HL-60/S4 (cell line): Measurements from ENCODE around the gene IQCB1.
"Not testable (repeated sequence)": the region's sequence is repeated elsewhere in the genome, so short reads cannot be mapped to it uniquely, and the experiment has no call there.

Experiments
- in situ Hi-C: fragments of 300-500 bp; cut with MboI; formaldehyde crosslinking; loops from 2 replicates; pipeline ENCODE4 v1.14.3; 2022; ENCODE audit warnings: low sequenced_read_pairs

IQCB1 gene, protein sequence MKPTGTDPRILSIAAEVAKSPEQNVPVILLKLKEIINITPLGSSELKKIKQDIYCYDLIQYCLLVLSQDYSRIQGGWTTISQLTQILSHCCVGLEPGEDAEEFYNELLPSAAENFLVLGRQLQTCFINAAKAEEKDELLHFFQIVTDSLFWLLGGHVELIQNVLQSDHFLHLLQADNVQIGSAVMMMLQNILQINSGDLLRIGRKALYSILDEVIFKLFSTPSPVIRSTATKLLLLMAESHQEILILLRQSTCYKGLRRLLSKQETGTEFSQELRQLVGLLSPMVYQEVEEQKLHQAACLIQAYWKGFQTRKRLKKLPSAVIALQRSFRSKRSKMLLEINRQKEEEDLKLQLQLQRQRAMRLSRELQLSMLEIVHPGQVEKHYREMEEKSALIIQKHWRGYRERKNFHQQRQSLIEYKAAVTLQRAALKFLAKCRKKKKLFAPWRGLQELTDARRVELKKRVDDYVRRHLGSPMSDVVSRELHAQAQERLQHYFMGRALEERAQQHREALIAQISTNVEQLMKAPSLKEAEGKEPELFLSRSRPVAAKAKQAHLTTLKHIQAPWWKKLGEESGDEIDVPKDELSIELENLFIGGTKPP

DNA sequence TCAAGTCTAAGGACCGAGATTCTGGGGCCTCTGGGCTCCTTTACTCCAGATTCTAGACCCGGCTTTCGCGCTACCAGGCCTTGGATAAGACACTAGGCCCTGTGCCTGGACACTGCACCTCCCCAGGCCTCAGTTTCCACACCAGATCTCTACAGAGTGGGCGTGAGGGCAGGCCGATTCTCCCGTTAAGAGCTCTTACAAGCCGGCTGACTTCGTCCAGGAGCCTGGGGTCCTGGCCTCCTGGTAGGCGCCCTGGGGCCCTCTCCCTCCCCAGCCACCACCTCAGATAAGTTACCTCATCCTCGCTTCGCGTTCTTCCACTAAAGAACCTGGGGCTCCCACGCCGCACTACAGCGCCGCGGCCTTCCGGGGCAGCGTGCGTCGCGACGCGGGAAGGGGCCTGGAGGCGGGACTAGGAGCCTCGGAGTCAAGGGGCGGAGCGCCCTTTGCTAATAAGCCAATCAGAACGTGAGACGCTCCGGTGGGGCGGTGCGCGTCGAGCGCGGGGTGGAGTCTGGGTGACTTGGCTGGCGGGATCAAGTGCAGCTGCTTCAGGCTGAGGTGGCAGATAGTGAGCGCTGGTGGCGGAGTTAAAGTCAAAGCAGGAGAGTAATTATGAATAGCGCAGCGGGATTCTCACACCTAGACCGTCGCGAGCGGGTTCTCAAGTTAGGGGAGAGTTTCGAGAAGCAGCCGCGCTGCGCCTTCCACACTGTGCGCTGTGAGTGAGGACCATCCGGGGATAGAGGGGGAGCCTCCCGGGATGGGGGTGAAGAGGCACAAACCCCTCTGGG lies at the start of gene IQCB1, which contains the start of gene EAF2:
IQCB1 (minus strand) TSS at position 390 of the 794 bp plus-strand sequence. CDS start 6,100 bp downstream, outside the sequence.
EAF2 (plus strand) TSS at position 539 of the 794 bp plus-strand sequence; CDS start at position 616, 77 bp downstream.
- in situ Hi-C loops, result no loop called here

DNA sequence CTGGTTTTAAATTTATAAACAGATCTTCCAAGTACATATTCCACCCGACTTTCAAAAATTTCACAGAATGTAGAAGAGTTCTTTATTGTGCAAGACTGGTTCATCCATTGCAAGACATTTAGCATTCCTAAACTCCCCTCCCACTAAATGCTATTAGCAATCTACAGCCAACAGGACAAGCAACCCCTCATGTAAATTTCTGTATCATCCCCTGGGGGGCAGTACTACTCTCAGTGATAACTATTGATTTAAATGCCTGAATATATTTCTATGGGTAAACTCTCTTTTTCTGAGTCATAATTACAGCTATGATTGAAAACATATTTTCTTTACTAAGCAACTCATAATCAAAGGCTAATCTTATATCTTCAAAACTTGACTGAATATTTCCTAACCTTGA lies 48.6 kb upstream of the IQCB1 start:
- in situ Hi-C loops, result no loop called here

DNA sequence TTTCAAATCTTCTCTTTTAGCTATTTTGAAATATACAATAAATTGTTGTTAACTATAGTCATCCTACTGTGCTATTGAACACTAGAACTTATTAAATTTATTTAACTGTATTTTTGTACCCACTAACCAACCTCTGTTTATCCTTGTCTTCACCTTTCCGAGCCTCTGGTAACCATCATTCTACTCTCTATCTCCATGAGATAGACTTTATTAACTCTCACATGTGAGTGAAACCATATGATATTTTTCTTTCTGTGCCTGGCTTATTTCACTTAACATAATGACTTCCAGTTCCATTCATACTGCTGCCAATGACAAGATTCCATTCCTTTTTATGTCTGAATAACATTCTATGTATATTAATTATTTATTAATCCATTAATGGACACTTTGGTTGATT lies 43.6 kb upstream of the IQCB1 start:
- in situ Hi-C loops, result no loop called here

DNA sequence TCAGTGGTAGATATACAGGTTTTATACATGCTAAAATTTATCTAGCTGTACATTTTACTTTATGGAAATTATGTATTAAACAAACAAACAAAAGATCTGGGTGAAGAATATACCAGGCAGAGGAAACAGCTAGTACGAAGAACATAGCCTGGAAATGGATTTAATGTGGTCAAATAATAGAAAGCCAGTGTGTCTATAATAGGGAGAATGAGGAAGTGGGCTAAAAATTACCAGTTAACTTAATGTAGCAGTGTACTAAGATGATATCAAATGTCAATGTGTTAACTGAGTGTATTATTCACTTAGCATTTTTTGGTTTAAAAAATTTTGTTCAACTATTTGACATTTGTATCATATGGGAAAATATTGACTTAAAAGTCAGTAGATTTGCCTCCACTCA lies 36.6 kb upstream of the IQCB1 start:
- in situ Hi-C loops, result no loop called here

DNA sequence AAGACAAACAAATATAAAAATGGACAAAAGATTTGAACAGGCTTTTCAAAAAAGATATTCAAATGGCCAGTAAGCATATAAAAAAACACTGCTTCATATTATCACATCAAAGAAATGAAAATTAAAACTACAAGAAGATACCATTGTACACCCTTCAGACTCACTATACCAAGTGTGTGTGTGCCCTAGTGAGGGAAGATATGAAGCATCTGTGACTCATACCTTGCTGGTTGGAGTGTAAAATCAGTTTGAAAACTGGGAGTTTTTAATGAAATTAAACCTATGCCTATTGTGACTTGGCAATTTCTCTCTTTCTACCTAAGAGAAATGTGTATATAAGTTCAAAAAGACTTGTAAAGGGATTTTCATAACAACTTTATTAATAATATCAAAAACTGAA lies 35.9 kb upstream of the IQCB1 start:
- in situ Hi-C loops, result no loop called here

DNA sequence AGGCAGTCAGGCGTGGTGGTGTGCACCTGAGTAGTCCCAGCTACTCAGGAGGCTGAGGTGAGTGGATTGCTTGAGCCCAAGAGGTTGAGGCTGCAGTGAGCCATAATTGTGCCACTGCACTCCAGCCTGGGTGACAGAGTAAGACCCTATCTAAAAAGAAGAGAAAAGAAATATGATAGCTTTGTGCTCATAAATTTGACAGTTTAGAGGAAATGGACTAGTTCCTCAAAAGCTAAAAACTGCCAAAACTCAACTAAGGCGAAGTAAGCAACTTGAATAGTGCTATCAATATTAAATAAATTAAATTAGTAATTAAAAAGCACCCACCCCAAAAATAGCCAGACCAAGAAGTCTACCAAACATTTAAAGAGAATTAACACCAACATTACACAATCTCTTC lies 34.9 kb upstream of the IQCB1 start:
- in situ Hi-C loops, result no loop called here

DNA sequence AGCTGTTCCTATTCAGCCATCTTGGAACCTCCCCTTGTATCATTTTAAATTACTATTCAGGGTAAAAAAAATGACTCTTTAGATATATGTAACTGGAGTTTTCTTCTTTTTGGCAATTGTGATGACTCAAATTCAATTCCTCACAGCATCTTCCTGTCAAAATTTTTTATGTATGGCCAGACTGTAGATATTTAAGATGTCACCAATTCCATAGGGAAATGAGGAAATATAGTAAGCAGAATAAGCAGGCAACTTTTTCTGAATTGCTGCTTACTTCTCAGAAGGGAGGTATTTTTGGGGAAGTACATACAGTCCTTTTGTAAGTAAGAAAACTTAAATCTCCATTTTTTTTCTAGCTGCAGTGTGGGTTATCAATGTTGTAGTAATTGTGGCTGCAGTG lies 28.9 kb upstream of the IQCB1 start:
- in situ Hi-C loops, result no loop called here

DNA sequence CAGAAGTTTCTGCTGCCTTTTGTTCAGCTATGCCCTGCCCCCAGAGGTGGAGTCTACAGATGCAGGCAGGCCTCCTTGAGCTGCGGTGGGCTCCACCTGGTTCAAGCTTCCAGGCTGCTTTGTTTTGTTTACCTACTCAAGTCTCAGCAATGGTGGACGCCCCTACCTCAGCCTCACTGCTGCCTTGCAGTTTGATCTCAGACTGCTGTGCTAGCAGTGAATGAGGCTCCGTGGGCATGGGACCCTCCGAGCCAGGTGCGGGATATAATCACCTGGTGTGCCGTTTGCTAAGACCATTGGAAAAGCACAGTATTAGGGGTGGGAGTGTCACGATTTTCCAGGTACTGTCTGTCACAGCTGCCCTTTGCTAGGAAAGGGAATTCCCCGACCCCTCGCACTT lies 28.4 kb upstream of the IQCB1 start:
- in situ Hi-C loops, result not testable (repeated sequence)

DNA sequence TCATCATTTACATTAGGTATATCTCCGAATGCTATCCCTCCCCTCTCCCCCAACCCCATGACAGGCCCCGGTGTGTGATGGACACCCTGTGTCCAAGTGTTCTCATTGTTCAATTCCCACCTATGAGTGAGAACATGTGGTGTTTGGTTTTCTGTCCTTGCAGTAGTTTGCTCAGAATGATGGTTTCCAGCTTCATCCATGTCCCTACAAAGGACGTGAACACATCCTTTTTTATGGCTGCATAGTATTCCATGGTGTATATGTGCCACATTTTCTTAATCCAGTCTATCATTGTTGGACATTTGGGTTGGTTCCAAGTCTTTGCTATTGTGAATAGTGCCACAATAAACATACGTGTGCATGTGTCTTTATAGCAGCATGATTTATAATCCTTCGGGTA lies 22.9 kb upstream of the IQCB1 start:
- in situ Hi-C loops, result not testable (repeated sequence)

DNA sequence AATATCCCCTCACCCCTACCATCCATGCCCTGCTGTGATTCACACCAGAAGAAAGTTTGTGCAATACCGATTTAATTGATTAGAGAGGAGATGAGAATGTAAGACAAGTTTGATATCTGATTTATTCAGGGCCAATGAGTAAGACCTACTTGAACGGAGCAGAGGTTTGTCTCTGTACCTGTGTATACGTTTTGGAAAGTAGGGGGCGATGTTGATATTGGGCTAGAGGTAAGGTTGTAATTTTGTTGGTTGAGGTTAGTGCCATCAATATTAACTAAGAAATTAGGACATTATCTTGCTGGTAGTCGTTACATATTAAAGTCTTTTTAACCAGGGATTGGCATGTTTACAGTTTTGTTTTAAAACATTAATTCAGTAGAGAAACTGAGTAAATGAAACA lies 20.7 kb upstream of the IQCB1 start:
- in situ Hi-C loops, result no loop called here

DNA sequence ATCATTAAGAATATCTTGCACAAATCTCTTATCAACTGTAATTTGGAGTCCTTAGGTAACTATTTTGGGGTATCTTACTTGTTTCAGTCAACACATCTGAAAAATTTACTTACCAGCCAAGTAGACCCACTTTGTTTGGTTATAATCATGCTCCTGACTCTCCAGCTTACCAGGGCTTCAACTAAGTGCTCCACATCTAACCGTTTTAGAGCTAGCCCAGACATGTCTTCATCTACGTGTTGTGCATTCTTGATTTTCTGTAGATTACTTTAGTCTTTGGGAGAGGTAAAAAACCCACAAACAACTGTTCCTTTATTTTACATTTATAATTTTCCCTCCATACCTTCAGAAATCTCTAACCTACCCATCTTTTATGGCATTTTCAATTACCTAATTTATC lies 17.4 kb upstream of the IQCB1 start:
- in situ Hi-C loops, result no loop called here

DNA sequence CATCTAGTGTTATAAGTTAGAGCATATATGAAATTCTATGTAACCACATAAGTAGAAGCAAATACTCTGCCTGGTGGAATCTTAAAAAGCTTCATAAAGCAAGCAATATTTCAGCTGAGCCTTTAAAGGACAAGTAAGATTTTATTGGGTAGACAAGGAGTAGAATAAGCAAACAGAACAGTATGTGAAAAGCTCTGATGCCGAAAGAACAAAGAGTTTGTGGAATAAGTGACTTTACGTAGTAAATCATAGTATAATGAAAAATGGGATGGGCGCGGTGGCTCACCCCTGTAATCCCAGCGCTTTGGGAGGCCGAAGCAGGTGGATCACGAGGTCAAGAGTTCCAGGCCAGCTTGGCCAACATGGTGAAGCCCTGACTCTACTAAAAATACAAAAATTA lies 10.0 kb upstream of the IQCB1 start:
- in situ Hi-C loops, result no loop called here

DNA sequence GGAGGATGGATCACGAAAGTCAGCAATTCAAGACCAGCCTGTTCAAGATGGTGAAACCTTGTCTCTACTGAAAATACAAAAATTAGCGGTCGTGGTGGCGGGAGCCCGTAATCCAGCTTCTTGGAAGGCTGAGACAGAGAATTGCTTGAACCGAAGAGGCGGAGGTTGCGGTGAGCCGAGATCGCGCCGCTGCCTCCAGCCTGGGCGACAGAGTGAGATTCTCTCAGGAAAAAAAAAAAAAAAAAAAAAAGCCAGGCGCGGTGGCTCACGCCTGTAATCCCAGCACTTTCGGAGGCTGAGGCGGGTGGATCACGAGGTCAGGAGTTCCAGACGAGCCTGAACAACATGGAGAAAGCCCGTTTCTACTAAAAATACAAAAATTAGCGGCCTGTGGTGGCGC lies 5.1 kb upstream of the IQCB1 start:
- in situ Hi-C loops, result no loop called here

DNA sequence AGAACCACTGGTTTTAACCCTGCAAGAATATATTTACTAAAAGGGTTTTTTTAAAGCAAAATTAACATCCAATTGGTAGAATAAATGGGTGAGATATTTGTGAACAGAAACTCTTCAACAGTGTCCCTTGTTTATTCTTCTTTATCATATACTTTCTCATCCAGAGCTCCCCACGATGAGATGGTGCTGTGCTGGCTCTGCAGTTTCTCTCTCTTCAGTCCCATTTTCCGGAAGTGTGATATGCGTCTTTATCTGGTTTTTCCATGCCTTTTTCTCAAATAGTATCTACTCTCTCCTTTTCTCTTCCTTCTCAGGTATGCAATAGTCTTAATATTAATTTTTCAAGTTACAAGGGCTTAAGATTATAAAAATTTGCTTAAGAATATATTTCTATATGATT lies 1.6 kb upstream of the IQCB1 start:
- in situ Hi-C loops, result no loop called here

DNA sequence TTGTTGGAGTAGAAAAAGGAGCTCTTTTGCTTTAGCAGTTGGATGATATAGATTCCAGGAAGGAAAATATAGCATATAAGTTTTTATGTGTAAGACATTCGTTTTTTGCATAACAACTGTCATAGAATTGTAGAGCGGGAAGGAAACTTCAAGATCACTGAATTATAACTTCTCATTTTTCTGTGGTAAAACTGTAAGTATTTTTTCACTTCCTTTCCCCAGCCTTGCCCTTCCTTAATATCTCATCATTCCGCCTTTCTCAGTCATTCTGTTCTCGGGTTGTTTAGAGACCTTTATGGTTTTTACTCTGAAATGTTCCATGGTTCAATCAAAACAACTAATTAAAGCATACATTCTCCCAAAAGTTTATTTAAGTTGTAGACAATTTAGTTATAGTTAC lies 1.2 kb upstream of the IQCB1 start:
- in situ Hi-C loops, result no loop called here

DNA sequence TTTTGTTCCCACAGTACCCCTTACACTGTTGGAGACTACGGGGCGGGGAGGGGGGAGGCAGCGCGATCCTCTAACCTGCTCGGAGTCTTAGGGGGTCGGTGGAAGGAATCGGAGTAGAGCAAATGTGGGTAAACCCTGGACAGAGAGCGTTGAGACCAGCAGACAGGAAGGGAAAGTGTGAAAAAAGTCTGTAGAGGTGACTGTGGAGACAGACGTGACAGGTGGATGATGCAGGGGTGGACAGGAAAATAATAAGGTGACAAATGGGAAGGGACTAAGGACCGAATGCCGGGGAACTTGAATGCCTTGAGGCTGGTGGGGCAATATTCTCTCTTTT lies 573 bp upstream of the IQCB1 start:
- in situ Hi-C loops, result no loop called here

DNA sequence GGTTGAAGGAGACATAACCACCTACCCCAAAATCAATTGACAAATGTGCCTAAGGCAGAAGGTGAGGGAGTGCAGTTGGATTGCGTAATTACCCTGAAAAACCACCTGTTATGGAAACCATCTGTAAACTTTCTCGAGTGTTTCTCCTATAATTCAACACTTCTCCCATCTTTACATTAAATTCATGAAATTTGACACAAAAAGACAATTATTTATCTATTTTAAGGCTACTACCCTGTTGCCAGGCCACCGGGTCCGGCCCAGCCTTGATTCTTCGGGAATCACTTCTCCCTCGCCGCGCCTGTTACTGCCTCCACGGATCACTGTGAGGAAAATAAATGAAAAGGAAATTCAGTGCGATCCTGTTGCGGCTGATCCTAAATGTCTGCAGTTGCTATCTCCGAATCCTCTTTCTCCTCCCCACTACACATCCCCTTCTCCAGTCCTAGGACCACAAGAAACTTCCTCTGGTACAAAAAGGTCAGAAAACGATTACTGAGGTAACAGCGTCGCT lies 646 bp downstream of the IQCB1 start:
- in situ Hi-C loops, result no loop called here

DNA sequence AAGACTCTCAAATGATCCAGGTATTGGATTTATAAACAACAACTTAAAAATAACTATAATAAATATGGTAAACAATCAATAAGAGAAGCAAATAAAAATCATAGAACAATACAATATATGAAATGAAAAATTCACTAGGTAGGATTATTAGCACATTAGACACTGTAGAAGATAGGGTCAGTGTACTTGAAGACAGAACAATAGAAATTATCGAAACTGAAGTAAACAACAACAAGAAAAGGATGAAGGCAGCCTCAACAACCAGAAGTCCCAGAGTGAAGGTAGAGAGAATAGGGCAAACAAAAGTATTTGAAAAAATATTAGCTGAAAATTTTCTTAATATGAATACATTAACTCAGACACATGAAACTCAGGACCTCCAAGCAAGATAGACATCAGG lies 11.9 kb downstream of the IQCB1 start:
- in situ Hi-C loops, result no loop called here

DNA sequence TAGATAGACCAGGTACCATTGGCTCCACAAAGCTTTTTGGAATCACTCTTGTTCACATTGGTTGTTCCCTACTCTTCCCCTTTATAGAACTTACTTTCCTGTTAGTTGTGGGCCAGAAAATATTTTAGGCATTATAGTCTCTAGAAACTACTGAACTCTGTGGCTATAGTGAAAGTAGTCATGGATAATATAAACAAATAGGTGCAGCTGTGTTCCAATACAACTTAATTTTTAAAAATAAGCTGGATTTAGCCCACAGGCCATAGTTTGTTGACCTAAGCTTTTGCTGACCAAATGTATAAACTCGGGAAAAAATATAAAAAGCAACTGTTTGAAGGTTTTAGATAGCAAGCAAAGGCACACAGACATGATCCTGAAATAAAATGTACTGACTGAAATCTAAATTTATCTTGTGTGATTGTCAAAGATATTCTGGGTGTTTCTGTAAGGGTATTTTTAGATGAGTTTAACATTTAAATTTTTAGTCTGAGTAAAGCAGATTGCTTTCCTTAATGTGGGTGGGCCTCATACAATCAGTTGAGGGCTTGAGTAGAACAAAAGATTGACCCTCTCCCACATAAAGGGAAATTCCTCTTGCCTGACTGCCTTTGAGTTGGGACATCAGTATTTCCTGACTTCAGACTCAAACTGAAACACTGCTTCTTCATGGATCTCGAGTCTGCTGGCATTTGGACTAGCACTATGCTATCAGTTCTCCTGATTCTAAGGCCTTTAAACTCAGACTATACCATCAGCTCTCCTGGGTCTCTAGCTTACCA lies 13.2 kb downstream of the IQCB1 start:
- in situ Hi-C loops, result no loop called here

DNA sequence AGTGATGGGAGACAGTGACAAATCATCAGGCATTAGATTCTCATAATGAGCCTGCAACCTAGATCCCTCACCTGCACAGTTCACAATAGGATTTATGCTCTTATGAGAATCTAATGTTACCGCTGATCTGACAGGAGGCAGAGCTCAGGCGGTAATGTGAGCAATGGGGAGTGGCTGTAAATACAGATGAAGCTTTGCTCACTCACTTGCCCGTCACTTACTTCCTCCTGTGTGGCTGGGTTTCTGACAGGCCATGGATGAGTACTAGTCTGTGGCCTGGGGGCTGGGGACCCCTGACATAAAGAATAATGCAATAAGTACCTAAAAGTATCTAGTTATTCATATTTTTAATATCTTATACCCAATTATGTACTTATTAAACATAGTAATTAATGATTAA lies 15.6 kb downstream of the IQCB1 start:
- in situ Hi-C loops, result no loop called here

DNA sequence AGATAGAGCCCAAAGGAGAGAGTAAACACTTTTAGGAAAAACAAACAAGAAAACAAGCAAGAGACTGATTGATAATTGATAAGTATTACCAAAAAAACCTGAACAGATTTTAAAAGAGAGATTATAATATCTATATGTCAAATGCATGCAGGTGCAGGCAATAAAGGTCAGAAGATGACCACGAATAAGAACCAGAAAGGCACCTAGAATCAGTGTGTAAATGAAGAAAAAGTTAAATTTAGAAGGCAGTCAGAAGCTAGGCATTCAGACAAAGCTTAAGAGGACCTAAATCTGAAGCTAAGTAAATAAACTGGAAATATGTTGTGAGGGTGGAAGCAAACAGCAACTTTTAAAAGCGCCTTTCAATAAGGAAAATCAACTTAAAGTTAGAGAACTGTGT lies 16.3 kb downstream of the IQCB1 start:
- in situ Hi-C loops, result no loop called here
